ENCODE measurements around the gene SPRED1. TPM values are rescaled to one million over a fixed set of nuclear protein-coding genes. Genes with fewer than 3 reads are reported as not detected.

SPRED1 gene
- total and polyA plus RNA-seq, 8 donors = 2.2 to 112 (median 11.1) TPM

GRCh38 chr15:38354315-38354929 lies 101.8 kb downstream of the SPRED1 start:
- Histone ChIP-seq H3K4me1 (no peaks in the 10 kb centered on the region), H3K27ac (no peak overlapping the region), H3K36me3 (peaks cover 0 to 24% (median 20%) of the 10 kb centered on the region in 4 donors), H3K4me3 (no peak overlapping the region), H3K27me3 (no peaks in the 10 kb centered on the region), H3K9me3 (no peaks in the 10 kb centered on the region)
- DNase-seq = peak; percentile 56 to 84
- peak in 5 of 7 experiments; percentile 41 to 77 (median 62) for TF ChIP-seq CTCF (IDR thresholded peaks at IDR 0.05)
- no peak for TF ChIP-seq POLR2A (IDR thresholded peaks at IDR 0.05)
- peak in 1 of 3 donors; percentile 54 for TF ChIP-seq POLR2AphosphoS5 (IDR thresholded peaks at IDR 0.05)
- 35 to 38% (median 38%) methylated on average over 3 of the region's 3 CpGs for WGBS, 5 donors
- intact Hi-C loops (cut with DNase I; ENCODE audit: low total_unique reads) = no loop called here

GRCh38 chr15:38362355-38362754 lies 109.7 kb downstream of the SPRED1 start:
- H3K4me1 ChIP-seq = peaks cover 0 to 5% (median 0%) of the 10 kb centered on the region in 4 donors
- TF ChIP-seq POLR2A (IDR thresholded peaks at IDR 0.05) (no peak), POLR2AphosphoS5 (IDR thresholded peaks at IDR 0.05) (no peak), EP300 (IDR thresholded peaks at IDR 0.05) (no peak), CTCF (IDR thresholded peaks at IDR 0.05) (no peak)
- H3K27ac ChIP-seq = no peak overlapping the region
- no peaks in the 10 kb centered on the region for H3K9me3 ChIP-seq
- 68 to 79% (median 71%) methylated on average over 3 of the region's 3 CpGs for WGBS, 5 donors
- no peak for DNase-seq
- no peak overlapping the region for H3K4me3 ChIP-seq
- H3K36me3 ChIP-seq = no peaks in the 10 kb centered on the region
- intact Hi-C loops (cut with DNase I; ENCODE audit: low total_unique reads) = no loop called here
- no peaks in the 10 kb centered on the region for H3K27me3 ChIP-seq

- Histone ChIP-seq H3K27me3 (no peaks in the 10 kb centered on the region), H3K9me3 (no peaks in the 10 kb centered on the region), H3K4me1 (no peaks in the 10 kb centered on the region), H3K4me3 (no peak overlapping the region), H3K27ac (no peak overlapping the region), H3K36me3 (no peaks in the 10 kb centered on the region)
- DNase-seq = no peak
- TF ChIP-seq EP300 (IDR thresholded peaks at IDR 0.05) (no peak), CTCF (IDR thresholded peaks at IDR 0.05) (no peak), POLR2AphosphoS5 (IDR thresholded peaks at IDR 0.05) (no peak), POLR2A (IDR thresholded peaks at IDR 0.05) (no peak)
- intact Hi-C loops (cut with DNase I; ENCODE audit: low total_unique reads) = no loop called here
- 60 to 84% (median 82%) methylated on average over 2 of the region's 2 CpGs for WGBS, 5 donors
Measured at GRCh38 chr15:38367476-38367875, 114.8 kb downstream of the SPRED1 start.

- Histone ChIP-seq H3K9me3 (no peaks in the 10 kb centered on the region), H3K4me3 (no peak overlapping the region), H3K4me1 (no peaks in the 10 kb centered on the region), H3K36me3 (no peaks in the 10 kb centered on the region), H3K27ac (peak overlapping the region in 1 of 5 donors; percentile 28), H3K27me3 (no peaks in the 10 kb centered on the region)
- 60 to 77% (median 69%) methylated on average over 4 of the region's 4 CpGs for WGBS, 5 donors
- no peak for DNase-seq
- TF ChIP-seq POLR2A (IDR thresholded peaks at IDR 0.05) = no peak
- TF ChIP-seq CTCF (IDR thresholded peaks at IDR 0.05) = no peak
- no peak for TF ChIP-seq POLR2AphosphoS5 (IDR thresholded peaks at IDR 0.05)
- no peak for TF ChIP-seq EP300 (IDR thresholded peaks at IDR 0.05)
- intact Hi-C loops (cut with DNase I; ENCODE audit: low total_unique reads) = no loop called here
Measured at GRCh38 chr15:38369936-38370478, 117.4 kb downstream of the SPRED1 start.
